Measurements from ENCODE around the gene FADS2. TPM values are rescaled to one million over a fixed set of nuclear protein-coding genes. Genes with fewer than 3 reads are reported as not detected.

FADS2 gene
- polyA plus RNA-seq, 1 experiment, result 327 TPM

DNA sequence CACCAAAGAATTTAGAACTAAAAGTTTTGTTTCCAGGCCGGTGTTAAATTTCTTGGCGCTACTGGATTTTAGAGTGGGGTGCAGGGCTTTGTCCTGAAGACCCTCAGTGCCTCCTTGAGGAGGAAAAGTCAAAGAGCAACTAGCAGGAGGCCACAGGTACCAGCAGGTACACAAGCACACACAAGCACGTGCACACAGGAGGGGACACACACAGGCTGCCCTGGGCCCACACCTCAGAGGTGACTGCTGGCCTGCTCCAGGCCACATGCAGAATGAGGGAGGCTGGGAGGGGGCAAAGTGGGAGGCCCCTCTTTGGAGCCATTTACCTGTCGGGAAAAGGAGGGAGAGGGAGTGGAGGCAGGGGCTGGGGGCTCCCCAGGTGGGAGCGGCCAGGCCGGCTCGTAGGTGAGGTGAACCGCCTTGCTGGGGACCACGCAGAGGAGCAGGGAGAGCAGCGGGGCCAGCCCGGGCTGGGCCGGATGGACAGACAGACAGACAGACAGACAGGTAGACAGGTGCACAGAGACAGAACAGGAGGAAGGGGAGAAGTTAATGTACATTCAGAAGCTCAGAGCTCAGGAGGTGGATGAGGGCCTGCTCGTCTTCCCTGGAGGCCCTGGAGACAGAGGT is 77.1 kb downstream of the FADS2 start:
- TF ChIP-seq, protein P1, sequence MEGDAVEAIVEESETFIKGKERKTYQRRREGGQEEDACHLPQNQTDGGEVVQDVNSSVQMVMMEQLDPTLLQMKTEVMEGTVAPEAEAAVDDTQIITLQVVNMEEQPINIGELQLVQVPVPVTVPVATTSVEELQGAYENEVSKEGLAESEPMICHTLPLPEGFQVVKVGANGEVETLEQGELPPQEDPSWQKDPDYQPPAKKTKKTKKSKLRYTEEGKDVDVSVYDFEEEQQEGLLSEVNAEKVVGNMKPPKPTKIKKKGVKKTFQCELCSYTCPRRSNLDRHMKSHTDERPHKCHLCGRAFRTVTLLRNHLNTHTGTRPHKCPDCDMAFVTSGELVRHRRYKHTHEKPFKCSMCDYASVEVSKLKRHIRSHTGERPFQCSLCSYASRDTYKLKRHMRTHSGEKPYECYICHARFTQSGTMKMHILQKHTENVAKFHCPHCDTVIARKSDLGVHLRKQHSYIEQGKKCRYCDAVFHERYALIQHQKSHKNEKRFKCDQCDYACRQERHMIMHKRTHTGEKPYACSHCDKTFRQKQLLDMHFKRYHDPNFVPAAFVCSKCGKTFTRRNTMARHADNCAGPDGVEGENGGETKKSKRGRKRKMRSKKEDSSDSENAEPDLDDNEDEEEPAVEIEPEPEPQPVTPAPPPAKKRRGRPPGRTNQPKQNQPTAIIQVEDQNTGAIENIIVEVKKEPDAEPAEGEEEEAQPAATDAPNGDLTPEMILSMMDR (IDR thresholded peaks at IDR 0.05; ENCODE audit: insufficient read depth, low read depth, low read length), result no peak
- ChIA-PET POLR2A (no interaction called here), CTCF (interaction anchor here (0.8 to 11.1 kb wide), 5 partner anchors 11 to 203 kb away, joined by 4 to 374 read pairs (median 5); partner anchors contain the start of gene BEST1)
- no peak for DNase-seq (ENCODE audit: low read depth)
- no peaks in the 10 kb centered on the region for H3K27me3 ChIP-seq (ENCODE audit: control insufficient read depth, insufficient read depth, low read length)
- no peak overlapping the region for H3K4me3 ChIP-seq (ENCODE audit: low read depth, low read length)
- peaks cover 16% of the 10 kb centered on the region for H3K36me3 ChIP-seq (ENCODE audit: control insufficient read depth, insufficient read depth, low read length)

DNA sequence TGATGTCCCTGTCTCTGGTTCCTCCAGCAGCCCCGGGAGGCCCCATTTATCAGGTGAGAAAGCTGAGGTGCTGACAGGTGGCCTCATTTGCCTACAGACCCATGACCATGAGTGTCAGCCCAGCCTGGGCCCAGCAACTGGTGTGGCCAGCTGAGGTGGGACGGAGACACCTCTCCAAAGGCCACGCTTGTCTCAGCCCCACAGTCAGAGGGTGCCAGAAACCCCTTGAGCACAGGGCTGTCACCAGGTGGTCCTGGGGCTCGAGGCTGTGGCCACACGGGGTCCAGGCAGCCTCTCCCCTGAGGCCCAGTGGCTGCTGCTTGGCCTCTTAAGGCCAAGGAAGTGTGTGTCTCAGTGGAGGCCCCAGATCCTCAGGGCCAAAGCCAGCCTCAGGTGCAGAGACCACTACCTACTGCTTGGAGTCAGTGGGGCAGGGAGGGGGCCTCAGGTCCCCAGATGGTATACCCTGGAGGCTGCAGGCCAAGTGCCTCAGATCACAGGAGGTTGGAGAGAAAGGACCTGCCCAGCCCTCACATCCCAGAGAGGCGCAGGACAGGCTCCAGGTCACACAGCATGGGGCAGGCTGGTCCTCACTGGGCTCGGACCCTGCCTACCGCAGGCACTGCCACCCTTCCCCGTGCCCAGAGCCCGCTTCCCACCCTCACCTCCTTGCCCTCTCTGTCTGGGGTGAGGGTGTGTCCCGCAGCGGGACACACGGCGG is 77.9 kb downstream of the FADS2 start:
- ChIA-PET POLR2A (no interaction called here), CTCF (interaction anchor here (0.8 to 11.1 kb wide), 5 partner anchors 7 to 203 kb away, joined by 4 to 374 read pairs (median 5); partner anchors contain the start of gene BEST1)
- H3K4me3 ChIP-seq (ENCODE audit: low read depth, low read length), result no peak overlapping the region
- H3K36me3 ChIP-seq (ENCODE audit: control insufficient read depth, insufficient read depth, low read length), result peaks cover 16% of the 10 kb centered on the region
- TF ChIP-seq, protein P1 (IDR thresholded peaks at IDR 0.05; ENCODE audit: insufficient read depth, low read depth, low read length), result no peak
- DNase-seq (ENCODE audit: low read depth), result no peak
- H3K27me3 ChIP-seq (ENCODE audit: control insufficient read depth, insufficient read depth, low read length), result no peaks in the 10 kb centered on the region

- TF ChIP-seq, protein P1 (IDR thresholded peaks at IDR 0.05; ENCODE audit: insufficient read depth, low read depth, low read length), result no peak
- no peak overlapping the region for H3K4me3 ChIP-seq (ENCODE audit: low read depth, low read length)
- CTCF ChIA-PET, result interaction anchor here (1.2 to 5.0 kb wide), 7 partner anchors 8 to 202 kb away, joined by 3 to 57 read pairs (median 6); no protein-coding TSS in a partner anchor
- H3K27me3 ChIP-seq (ENCODE audit: control insufficient read depth, insufficient read depth, low read length), result no peaks in the 10 kb centered on the region
- peaks cover 14% of the 10 kb centered on the region for H3K36me3 ChIP-seq (ENCODE audit: control insufficient read depth, insufficient read depth, low read length)
- POLR2A ChIA-PET, result no interaction called here
- no peak for DNase-seq (ENCODE audit: low read depth)
Observed at GRCh38 chr11:61906522-61906909, 78.4 kb downstream of the FADS2 start.

DNA sequence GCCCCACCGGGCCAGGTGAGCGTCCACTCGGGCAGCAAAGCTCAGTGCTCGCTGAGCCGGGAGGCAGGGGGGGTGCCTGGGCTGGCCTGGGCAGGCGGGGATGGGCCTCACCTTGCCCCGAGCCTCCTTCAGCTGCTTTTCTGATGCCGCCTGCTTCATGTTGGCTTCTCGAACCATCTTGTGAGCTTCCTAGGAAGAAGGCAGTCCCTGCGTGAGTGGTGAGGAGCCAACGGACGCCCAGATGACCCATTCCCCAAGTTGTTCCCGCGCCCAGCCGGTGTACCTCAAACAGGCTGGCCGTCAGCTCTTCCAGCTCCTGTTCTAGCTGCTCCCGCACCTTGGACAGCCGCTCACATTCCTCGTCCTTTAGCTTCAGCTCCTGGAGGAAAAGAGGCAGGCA is 79.2 kb downstream of the FADS2 start:
- ChIA-PET POLR2A (no interaction called here), CTCF (interaction anchor here (0.5 to 5.0 kb wide), 9 partner anchors 9 to 201 kb away, joined by 3 to 57 read pairs (median 6); no protein-coding TSS in a partner anchor)

More for the DNA sequence above, 79.2 kb downstream of the FADS2 start:
- TF ChIP-seq, protein P1 (IDR thresholded peaks at IDR 0.05; ENCODE audit: insufficient read depth, low read depth, low read length), result no peak
- Histone ChIP-seq H3K4me3 (ENCODE audit: low read depth, low read length) (no peak overlapping the region), H3K27me3 (ENCODE audit: control insufficient read depth, insufficient read depth, low read length) (no peaks in the 10 kb centered on the region), H3K36me3 (ENCODE audit: control insufficient read depth, insufficient read depth, low read length) (peaks cover 14% of the 10 kb centered on the region)
- DNase-seq (ENCODE audit: low read depth), result no peak
